GM18951 (cell line): Measurements from ENCODE around the gene NECAB3.

Experiments
- POLR2A ChIP-seq: IDR thresholded peaks from 4 replicates; pipeline ENCODE4 v1.6.1; 2011; ENCODE audit warnings: mild to moderate bottlenecking; ENCODE audit not compliant: insufficient read length, insufficient read depth; ENCODE audit errors: extremely low read depth
- in situ Hi-C: fragments of 300-500 bp; cut with MboI; formaldehyde crosslinking; loops from one replicate; pipeline ENCODE4 v1.12.0; 2022; ENCODE audit warnings: low sequenced_read_pairs, mixed read lengths, inconsistent platforms; ENCODE audit not compliant: unreplicated experiment

NECAB3 gene

GRCh38 chr20:33687993-33688937 is 14.0 kb upstream of the NECAB3 start:
- in situ Hi-C loops: no loop called here
- TF ChIP-seq POLR2A: no peak

DNA sequence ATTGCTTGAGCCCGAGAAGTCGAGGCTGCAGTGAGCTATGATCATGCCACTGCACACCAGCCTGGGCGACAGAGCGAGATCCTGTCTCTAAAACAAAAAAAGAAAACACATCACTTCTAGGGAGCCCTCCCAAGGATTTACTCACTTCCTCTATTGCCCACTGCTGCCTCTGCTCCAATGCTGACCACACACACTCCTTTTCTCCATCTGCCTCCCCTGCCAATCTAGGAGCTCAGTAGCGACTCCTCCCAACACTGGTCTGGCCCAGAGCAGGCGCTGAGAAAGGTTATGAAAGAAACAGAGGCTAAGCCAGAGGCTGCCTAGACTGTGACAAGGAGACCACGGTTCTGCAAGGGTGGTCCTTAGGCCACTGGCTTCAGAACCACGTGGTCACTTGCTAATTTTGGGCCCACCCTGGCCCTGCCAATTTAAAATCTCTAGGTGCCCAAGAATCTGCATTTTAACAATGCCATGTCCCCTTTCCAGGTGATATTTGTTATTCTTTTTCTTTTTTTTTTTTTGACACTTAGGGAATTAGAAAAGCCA is 13.2 kb upstream of the NECAB3 start:
- no peak for TF ChIP-seq POLR2A
- in situ Hi-C loops: no loop called here

- in situ Hi-C loops: no loop called here
Observed at GRCh38 chr20:33686984-33687366, 12.7 kb upstream of the NECAB3 start.

DNA sequence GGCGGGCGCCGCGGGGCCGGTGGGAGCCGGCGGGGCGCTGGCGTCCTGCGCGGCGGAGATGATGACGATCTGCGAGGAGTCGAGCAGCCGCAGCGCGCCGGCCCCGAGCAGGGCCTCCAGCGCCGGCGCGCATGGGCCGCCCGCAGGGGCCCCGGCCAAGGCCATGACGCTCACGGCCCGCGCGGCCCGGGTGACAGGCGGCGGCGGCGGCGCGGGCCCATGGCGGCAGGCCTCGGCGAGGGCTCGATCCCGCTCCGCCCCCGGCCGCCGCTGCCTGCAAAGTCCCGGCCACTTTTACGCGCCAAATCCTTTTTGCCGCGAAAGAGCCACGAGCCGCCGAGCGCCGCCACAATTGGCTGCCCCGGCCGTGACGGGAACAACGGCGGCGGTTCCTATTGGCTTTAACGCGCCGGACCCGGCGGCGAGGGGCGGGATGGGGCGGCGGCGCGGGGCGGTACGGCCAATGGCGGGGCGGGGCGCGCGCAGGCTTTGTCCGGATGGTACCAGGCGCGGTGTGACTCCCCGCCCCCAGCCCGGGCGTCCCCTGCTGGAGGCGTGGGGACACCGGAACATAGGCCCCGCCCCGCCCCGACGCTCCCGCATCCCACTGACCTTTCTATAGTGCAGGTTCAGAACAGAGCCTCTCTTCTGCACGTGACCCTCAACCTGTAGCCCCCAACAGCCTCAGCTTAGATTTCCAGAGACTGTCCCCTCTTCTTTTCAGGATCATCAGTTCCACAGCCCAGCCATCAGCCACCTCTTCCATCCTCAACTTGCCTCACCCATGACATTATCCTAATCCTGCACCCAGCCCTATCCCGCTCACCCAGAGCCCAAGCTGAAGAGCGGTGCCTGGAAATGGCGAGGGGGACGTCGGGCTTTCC is 12.1 kb upstream of the NECAB3 start, which contains the start of gene E2F1:
TSS of gene E2F1 (minus strand) at position 286 of the 884 bp plus-strand sequence. CDS start at position 165, 121 bp downstream.
- TF ChIP-seq POLR2A: peak; percentile 66

More at GRCh38 chr20:33686984-33687366, 12.7 kb upstream of the NECAB3 start:
- no peak for TF ChIP-seq POLR2A

DNA sequence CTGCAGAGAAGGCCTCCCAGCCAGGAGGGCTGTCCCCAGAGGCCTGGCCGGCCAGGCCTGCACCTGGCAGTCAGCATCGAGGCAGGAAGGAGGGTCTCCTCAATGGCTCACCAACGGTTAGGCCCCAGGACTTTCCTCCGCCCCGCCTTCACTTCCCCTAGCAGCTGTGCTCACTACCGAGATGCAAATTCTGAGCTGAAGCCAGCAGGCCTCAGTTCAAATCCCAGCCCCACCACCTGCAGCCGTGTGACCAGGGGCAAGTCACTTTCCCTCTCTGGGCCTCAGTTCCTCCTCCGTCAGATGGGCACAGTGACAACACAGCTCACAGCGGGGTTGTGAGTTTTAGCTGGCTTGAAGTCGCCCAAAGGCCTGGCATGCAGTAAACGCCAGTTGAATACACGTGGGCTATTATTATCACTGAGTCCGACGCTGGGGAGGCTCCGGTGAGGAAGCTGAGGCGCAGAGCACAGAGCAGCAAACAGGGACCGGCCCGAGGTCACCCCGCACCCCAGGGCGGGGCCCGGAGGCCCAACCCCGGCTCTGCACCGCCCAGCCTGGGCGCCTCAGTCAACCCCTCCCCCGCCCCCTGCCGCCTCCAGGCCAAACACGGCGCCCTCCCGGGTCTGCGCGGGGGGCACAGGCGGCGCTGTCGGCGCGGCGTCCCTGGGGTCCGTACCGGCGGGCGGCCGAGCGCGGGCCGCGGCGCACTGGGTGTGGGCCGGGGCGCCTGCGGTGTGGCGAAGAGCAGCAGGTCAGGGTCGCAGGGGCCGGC is 11.3 kb upstream of the NECAB3 start:
- peak; percentile 49 for TF ChIP-seq POLR2A
- in situ Hi-C loops: no loop called here

More for the DNA sequence above, 12.1 kb upstream of the NECAB3 start, which contains the start of gene E2F1:
- in situ Hi-C loops: no loop called here

- no peak for TF ChIP-seq POLR2A
- in situ Hi-C loops: no loop called here
Observed at GRCh38 chr20:33684533-33685327, 10.5 kb upstream of the NECAB3 start.

- TF ChIP-seq POLR2A: no peak
- in situ Hi-C loops: no loop called here
Observed at GRCh38 chr20:33681728-33682353, 7.6 kb upstream of the NECAB3 start.

GRCh38 chr20:33681288-33681687 is 7.1 kb upstream of the NECAB3 start:
- in situ Hi-C loops: no loop called here
- no peak for TF ChIP-seq POLR2A

- TF ChIP-seq POLR2A: no peak
- in situ Hi-C loops: no loop called here
Observed at GRCh38 chr20:33680686-33681085, 6.5 kb upstream of the NECAB3 start.

- no peak for TF ChIP-seq POLR2A
- in situ Hi-C loops: no loop called here
Observed at GRCh38 chr20:33679758-33680485, 5.7 kb upstream of the NECAB3 start.
